GM19099 (cell line): ENCODE measurements around the gene TNFSF8.

ENCODE experiments used
- POLR2A ChIP-seq: IDR thresholded peaks from 3 replicates; pipeline ENCODE4 v1.6.1; 2011; ENCODE audit warnings: low read depth; ENCODE audit not compliant: insufficient read length; ENCODE audit errors: extremely low read depth

Gene TNFSF8

DNA sequence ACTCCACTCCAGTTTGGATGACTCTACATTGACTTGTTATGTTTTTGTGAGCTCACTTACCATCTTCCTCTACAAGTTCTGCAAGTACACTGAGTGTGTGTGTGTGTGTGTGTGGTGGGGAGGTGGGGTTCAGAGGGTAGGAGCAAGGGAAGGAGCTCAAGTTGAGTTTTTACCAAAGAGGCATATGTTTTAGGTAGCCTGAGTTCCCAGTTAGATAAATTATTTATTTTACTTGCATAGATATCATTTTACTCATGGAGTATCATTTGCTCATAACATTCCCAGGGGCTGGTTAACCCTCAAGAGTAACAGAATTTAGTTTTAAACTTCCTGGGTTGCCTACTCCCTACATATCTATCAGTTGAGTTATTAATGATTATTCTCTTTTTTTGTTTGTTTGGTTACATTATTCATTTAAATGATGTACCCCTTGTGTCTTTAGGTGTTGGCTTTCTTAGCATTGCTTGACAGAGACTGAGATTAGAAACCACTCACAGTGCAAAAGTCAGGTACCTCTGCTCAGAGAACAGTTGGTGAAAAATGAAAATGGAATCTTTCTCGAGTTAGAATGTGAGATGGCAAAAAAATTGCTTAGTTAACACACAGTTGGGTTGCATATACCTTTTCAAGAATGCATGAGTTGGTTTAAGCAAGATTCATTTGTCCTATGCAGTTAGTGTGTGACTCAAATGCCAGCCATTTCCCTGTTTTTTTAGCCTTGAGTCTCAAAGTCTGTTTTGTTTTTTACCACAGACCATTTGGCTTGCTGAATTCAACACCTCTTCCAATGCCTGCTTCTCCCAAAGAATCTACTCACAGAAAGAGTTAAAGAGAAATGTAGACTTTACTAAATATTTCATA lies 29.2 kb downstream of the TNFSF8 start:
- TF ChIP-seq POLR2A = no peak

DNA sequence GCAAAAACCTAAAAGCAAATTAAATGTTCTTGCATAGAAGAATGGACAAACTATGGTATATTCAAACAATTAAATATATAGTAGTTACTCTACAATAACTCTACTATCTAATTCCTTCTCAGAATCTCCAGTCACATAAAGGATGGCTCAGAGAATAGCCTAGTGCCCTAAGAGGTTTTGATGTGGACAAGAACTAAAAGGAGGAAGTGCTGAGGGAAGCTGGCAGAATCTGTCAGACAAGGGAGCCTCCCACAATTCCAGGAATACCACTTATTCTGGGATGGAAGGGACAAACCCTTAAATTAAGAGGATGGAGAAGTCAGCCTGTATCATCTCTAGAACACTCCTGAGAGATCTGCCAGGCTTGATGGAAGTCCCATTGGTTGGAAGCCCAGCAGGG lies 30.4 kb downstream of the TNFSF8 start:
- TF ChIP-seq POLR2A = no peak

DNA sequence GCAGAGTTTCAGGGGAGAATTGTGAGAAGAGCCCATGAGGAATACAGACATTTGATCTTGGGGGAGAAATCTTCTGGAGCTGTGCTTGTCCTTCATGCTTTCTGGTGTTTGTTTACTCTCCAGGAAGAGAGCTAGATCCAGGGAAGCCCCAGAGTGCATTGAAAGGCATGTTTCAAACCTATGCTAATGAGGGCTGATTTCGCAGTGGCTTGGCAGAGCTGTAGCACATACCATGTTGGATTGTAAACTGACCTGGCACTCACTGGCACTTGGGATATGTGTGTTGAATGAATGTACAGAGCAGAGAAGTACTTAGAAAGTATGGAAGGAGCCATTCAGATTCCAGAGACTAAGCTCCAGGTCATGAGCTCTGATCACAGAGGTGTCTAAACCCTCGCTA lies 30.9 kb downstream of the TNFSF8 start:
- TF ChIP-seq POLR2A = no peak

DNA sequence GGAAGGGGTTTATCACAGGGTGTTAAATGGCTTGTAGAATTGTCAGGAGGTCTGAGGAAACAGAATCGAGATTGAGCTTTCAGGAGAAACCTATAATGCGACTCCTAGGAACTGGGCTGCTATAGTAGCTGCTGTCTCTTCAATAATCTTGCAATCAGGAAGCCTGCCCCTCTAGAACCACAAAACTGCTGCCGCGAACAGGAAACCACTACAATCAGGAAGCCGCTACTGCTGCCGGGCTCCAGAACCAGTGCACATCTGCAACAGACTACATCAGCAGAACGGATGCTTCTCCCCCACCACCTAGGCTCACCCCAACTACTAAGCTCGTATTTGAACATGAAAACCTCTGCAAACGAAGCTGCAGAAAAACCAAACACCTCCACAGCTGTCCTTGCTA lies 31.6 kb downstream of the TNFSF8 start:
- TF ChIP-seq POLR2A = no peak

DNA sequence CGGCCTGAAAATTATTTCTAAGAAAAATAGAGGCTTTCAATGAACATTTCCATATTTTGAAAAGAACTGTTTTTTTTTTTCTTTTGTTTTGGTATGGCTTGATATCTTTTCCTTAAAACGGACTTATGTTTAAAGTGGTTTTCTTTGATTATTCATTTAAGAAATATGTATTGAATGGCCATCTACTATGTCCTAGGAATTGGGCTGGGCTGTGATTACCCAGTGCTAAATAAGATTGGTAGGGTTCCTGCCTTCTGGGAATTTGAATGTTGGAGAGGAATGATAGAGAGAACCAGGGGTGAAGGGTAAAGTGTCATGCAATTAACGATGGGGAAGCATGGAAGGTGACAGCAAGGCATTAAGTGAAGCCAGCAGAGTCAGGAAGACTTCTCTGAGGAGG lies 33.2 kb downstream of the TNFSF8 start:
- no peak for TF ChIP-seq POLR2A

DNA sequence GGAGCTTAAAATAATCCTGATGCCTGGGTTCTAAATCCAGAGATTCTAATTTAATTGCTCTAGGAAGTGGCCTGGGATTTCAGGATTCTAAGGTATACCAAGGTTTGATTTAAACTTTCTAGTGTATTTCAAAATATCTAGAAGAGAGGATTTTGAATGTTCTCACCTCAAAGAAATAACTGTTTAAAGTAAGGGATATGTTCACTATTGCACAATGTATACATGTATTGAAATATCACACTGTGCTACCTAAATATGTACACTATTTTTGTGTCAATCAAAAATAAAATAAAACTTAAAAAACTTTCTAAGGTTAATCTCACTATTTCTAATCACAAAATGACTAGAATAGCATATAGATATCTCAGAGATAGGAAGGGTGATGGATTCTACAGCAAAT lies 34.0 kb downstream of the TNFSF8 start:
- no peak for TF ChIP-seq POLR2A

DNA sequence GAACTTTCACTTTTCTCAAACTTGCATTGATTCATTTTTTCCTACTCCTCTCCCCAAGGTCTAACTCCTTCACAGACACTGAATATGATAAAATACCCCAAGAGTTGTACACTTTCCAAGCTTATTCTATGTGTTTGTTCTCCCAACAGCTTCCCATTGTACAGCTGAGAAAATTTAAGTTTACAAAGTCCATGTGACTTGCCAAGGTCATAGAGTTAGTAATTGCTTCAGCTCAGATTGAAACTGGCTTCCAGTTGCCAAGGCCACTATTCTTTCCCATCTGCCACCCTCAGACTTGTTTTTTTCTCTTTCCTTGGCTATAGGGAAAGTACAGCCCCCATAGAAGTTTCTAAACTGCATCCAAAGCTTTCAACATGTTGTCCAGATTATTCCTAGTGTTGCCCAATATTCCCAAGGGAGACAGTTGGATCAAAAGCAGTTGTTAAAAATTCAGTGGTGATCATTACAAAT lies 34.8 kb downstream of the TNFSF8 start:
- TF ChIP-seq POLR2A = no peak

DNA sequence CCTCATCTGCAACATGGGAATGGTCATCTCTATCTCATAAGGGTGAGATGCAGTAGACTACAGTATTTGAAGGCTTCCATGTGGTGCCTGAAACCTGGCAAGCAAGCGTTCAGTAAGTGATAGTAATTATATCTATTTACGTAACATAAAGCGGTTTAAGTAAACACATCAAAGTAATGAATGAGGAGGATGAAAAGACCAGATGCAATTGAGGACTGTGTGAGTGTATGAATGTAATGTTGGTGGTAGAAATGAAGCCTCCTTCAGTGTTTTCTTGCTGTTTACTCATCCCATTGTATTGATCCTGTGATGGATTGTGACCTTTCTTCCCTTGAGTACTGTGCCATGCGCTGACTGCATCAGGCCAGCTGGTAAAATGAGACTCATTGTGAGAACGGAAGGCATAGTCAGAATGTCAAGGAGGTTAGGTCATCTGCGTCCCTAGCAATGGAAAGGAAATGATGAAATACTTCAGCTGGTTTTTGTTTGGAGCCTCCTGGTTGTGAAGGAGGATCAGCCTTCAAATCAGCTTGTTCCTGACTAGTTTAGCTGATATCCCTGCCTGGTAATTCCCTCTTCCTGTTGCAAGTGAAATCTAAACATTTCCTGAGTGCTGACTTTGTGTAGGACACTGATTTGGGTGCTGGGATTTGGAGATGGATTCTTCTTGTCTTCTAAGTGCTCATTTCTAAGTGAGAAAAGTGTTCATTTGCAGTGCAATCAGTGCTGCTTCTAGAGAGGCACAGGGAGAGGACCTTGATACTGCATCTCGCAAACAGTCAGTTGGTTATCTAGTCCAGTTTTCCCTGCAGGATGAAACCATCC lies 35.6 kb downstream of the TNFSF8 start:
- no peak for TF ChIP-seq POLR2A

DNA sequence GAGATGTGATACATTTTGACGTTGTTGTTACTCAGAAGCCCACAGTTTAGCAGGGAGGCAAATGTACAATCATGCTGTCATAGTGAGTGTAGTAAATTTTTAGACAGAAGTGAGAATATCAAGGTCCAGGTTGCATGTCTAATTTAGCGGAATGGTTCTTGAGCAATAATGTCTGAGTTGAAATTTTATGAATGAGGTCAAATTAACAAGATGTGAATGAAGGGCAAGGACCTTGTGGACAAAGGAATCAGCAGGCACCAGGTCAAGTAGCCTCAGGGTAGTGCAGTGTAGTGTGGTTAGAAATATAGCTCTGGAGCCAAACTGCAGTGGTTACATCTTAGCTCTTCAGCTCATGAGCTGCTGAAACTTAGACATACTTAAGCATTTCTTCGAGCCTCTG lies 36.2 kb downstream of the TNFSF8 start:
- no peak for TF ChIP-seq POLR2A

DNA sequence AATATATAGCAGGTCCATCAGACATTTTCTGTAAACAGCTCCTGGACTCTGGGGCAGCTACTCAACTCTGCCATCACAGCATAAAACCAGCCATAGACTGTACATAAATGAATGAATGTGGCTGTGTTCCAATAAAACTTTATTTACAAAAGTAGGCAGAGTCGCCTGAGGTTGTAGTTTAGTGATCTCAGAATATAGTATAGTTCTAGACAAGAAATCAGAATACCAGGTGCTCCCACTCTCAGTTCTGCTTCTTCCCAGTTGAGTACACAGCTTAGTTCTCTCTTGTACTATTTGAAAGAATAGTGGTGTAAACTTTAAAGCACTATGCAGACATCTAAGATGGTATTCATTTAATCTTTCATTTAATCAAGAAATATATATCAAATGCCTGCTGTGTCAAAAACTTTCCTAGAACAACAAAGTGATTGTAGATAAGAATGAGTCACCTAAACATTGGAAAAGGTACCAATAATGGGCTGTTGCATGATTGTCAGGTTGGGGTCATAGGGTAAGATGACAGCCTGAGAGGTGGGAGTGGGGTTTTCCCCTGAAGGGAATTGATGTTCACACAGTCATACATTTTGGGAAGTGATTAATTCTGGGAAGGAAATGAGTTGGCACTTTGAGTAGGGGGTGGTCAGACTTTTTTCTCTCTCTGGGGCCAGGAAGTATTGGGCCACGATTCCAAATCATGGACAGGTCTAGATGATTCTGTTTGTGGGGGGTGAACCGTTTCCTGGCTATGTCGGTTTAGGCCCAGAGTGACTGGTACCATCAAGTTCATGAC lies 37.0 kb downstream of the TNFSF8 start:
- no peak for TF ChIP-seq POLR2A

DNA sequence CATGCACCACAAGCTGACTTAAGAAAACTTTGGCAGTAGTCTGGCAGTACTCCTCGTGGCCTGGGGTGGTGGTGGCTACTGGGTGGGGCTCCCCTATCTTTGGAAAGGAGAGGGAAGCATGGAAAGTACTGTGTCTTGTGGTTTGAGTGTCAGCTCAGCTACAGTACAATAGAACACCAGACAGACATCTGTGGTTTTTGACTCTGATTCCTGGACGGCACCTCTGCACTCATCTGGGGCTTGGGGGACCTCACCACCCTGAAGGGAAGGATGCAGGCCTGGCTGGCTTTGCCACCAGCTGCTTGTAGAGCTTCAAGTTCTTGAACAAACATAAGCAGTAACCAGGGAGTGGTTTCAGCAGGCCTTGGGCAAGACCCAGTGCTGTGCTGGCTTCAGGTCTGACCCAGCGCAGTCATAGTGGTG lies 40.6 kb downstream of the TNFSF8 start:
- no peak for TF ChIP-seq POLR2A

DNA sequence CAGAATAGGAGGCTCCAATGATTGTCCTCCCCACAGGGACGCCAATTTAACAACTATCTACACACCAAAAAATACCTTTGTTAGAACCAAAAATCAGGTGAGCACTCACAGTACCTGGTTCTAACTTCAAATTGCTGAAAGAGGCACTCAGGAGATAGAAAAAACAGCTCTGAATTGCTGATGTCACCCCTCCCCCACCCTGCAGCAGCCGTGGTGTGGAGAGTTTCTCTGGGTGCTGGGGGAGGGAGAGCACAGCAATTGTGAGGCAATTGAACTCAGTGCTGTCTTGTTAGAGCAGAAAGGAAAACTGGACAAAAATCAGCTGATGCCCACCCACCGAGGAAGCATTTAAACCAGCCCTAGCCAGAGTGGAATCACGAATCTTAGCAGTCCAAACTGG lies 41.8 kb downstream of the TNFSF8 start:
- no peak for TF ChIP-seq POLR2A

DNA sequence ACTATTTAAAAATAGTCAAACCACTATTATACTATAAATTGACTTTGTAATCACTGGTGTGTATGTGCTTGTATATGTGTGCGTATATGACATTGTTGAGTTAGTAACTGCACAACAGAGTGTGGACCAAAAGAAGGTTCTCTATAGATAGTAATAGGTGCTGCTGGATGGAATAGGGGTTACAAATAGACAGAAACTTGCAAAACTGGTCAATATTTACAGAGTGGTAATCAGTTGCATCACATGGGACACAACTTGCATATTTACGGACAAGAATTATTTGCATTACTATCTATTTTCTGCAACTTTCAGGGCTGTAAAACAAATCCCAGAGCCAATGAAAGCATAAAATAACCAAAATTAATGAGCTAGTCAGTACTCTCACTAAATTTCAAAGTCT lies 42.4 kb downstream of the TNFSF8 start:
- TF ChIP-seq POLR2A = no peak

DNA sequence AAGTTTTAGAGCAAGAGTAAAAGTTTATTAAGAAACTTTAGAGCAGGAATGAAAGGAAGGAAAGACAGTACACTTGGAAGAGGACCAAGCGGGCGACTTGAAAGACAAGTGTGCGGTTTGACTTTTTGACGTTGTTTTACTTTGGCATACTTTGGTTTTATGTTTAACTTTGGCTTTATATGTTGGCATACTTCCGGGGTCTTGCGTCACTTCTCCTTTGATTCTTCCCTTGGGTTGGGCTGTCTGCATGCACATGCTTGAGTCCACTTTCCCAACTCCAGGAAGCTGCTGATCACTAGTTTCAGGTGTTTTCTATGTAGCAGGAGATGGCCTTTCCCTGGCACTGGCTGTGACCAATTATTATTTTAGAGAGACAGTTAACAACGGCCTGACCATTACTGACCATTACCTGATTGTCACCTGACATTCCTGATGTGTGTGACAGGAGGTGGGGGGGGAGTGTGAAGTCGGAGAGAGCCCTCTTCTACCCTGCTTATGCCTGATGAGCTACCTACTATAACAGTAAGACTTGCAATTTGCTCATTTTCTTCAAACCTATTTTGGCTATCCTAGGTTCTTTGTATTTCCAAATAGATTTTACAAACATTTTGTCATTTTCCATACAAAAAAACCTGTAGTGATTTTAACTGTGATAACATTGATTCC lies 45.5 kb downstream of the TNFSF8 start:
- no peak for TF ChIP-seq POLR2A

DNA sequence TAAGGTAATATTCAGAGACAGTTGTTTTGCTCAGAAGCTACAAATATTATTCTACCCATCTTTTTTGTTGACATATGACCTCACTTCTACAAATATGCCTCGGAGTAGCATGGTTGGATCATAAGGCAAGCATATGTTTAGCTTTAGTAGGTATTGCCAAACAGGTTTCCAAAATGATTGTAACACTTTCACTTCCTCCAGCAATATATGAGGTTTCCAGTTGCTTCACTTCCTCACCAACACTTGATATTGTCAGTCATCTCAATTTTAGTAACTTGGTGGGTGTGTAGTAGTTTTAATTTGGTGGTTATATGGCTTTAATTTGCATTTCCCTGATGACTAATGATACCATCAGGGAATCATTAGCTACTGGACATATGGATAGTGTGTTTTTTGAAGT lies 46.7 kb downstream of the TNFSF8 start:
- no peak for TF ChIP-seq POLR2A

DNA sequence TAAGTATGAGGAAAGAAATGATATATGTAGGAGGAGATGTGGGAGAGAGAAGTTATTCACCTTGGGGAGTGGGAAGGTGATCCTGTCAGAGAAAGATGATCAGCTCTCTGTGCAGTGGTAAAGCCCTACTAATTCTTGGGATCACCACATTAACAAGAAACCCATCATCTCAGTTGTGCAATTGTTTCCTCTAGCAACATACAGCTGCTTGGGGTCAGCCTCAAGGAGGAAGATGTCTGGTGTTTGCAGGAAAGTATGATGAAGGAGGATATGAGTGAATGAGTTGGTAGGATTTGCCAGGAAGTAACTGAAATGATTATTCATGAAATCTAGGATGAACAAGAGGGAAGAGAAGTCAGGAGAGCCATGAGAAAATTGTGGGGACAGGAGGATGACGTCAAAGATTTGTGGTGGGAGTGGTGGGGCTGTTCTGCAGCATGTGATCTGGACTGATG lies 50.1 kb downstream of the TNFSF8 start:
- no peak for TF ChIP-seq POLR2A
